Epithelial cell of prostate (primary cell): ENCODE data around the gene SLC30A10.
"Not testable (repeated sequence)": the region's sequence is repeated elsewhere in the genome, so short reads cannot be mapped to it uniquely, and the experiment has no call there.

Experiments
- DNase-seq: peaks from one replicate; pipeline ENCODE4 v3.0.0-alpha.2; 2011; ENCODE audit warnings: low read depth, low spot score
- H3K27ac ChIP-seq: fragments of 450-650 bp; 2 replicates; pipeline ENCODE4 v1.5.1; 2017; ENCODE audit warnings: mild to moderate bottlenecking

SLC30A10 gene

GRCh38 chr1:219900201-219900600 is 28.2 kb downstream of the SLC30A10 start:
- no peak overlapping the region for H3K27ac ChIP-seq
- DNase-seq: no peak

- DNase-seq: no peak
- H3K27ac ChIP-seq: no peak overlapping the region
Measured at GRCh38 chr1:219898375-219898774, 30.0 kb downstream of the SLC30A10 start.

GRCh38 chr1:219897914-219898313 is 30.4 kb downstream of the SLC30A10 start:
- no peak overlapping the region for H3K27ac ChIP-seq
- no peak for DNase-seq

- DNase-seq, H3K27ac ChIP-seq: not testable (repeated sequence)
Measured at GRCh38 chr1:219892271-219892670, 36.1 kb downstream of the SLC30A10 start.

DNA sequence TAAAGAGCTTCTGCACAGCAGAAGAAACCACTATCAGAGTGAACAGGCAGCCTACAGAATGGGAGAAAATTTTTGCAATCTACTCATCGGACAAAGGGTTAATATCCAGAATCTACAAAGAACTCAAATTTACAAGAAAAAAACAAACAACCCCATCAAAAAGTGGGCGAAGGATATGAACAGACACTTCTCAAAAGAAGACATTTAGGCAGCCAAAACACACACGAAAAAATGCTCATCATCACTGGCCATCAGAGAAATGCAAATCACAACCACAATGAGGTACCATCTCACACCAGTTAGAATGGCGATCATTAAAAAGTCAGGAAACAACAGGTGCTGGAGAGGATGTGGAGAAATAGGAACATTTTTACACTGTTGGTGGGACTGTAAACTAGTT is 36.5 kb downstream of the SLC30A10 start:
- not testable (repeated sequence) for DNase-seq, H3K27ac ChIP-seq

GRCh38 chr1:219888667-219889066 is 39.7 kb downstream of the SLC30A10 start:
- not testable (repeated sequence) for H3K27ac ChIP-seq, DNase-seq

- no peak overlapping the region for H3K27ac ChIP-seq
- no peak for DNase-seq
Measured at GRCh38 chr1:219885680-219886079, 42.7 kb downstream of the SLC30A10 start.

DNA sequence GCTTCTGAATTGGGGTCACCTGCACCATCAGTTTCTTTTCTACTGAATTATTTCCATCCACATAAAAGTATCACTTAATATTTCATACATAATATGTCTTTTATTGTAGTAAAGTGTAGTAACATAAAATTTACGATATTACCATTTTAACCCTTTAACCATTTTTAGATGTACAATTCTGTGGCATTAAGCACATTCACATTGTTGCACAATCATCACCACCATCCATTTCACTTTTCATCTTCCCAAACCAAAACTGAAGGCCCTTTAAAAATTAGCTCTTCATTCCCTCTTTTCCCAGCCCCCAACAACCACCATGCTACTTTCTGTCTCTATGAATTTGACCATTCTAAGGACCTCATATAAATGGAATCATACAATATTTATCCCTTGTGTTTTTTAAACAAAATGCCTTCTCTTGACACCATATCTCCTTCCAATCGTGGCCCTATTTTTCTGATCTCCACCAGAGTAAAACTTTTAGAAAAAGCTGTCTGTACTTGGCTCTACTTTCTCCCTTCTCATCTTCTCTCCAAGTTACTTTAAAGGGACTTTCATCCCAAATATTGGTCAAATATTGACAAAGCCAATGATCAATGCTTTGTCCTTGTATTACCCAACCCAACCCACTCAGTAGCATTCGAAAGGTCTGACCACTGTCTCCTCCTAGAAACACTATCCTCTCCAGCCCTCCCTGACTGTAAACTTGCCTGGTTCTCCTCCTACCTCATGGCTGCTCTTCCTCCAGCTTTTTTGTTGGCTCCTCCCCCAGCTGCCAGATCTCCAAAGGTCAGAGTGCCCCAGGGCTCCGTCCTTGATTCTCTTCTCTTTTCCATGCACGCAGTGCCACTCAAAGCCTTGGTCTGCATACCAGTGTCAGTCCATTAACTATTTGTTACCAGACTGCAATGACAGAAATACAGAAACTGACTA is 44.7 kb downstream of the SLC30A10 start:
- H3K27ac ChIP-seq: no peak overlapping the region
- no peak for DNase-seq

DNA sequence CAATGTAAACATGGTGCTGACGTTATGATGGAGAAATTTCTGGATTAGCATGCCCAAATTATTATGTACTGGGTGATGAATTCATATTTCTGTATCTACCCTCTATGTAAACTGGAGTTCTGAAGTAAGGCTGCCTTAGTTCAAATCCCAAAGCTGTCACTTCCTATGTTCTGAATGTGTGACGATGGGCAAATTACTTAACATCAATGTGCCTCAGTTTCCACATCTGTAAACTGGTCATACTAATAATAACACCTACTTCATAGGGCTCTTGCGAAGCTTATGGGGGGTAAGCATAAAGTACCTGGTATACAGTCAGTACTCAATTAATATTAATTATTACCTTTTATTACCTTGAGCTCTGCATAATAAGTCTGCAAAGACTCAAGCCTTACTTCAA is 45.6 kb downstream of the SLC30A10 start:
- DNase-seq: no peak
- H3K27ac ChIP-seq: no peak overlapping the region

DNA sequence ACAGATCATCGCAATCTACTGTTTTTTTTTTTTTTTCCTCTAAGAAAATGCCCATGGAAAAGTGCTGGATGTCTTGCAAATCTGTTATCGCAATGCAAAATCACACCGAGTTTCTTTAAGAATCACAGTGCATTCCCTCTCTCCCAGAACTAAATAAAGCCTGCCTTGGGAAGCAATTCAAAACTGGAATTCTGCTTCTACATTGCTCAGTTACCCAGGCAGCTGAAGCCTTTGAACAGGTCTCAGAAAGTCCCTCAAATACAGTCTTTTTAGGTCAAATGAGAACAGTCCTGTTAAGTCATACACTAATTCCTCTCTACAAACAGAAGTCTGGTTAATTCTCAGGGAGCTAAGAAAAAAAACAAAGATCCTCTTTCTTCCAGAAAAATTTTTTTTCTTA is 46.3 kb downstream of the SLC30A10 start:
- no peak for DNase-seq
- no peak overlapping the region for H3K27ac ChIP-seq

- no peak for DNase-seq
Measured at GRCh38 chr1:219880765-219881457, 47.4 kb downstream of the SLC30A10 start.

DNA sequence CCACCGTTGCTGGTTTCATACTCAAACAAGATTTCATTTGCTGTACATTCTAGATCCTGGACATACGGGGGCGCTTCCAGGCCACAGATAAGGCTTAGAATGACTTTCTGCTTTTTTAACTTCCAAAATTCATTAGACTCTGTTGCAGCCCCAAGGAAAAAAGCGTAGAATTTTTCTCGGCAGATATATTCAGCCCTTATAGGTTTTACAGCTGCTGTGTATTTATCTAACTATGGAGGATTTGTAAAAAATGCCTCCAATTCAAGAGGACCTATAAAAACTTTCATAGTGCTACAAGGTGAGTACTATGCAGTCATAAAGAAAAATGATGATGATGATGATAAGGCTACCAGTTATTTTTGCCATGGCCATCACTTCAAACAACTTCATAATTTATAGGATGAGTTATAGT is 51.6 kb downstream of the SLC30A10 start:
- H3K27ac ChIP-seq: no peak overlapping the region
- no peak for DNase-seq

More at GRCh38 chr1:219880765-219881457, 47.4 kb downstream of the SLC30A10 start:
- no peak overlapping the region for H3K27ac ChIP-seq

GRCh38 chr1:219875860-219876259 is 52.5 kb downstream of the SLC30A10 start:
- H3K27ac ChIP-seq: no peak overlapping the region
- DNase-seq: no peak

- not testable (repeated sequence) for DNase-seq, H3K27ac ChIP-seq
Measured at GRCh38 chr1:219872538-219872937, 55.8 kb downstream of the SLC30A10 start.

GRCh38 chr1:219871427-219872057 is 56.8 kb downstream of the SLC30A10 start:
- H3K27ac ChIP-seq: no peak overlapping the region
- no peak for DNase-seq

GRCh38 chr1:219868615-219869014 is 59.7 kb downstream of the SLC30A10 start:
- not testable (repeated sequence) for DNase-seq, H3K27ac ChIP-seq
